PC-9 (cell line): Measurements from ENCODE around the gene FABP1. TPM values are rescaled to one million over a fixed set of nuclear protein-coding genes. Genes with fewer than 3 reads are reported as not detected.

Experiments
- BruUV-seq: library from RNA; stranded (reverse); fragments of 400-500 nt; replicated peaks from 2 replicates; lab custom pipeline; 2021; lab: Mats Ljungman, UMichigan
- CTCF ChIA-PET: fragments of 300-600 bp; sonication (Branson Sonifier 250); formaldehyde crosslinking; loops from one replicate; lab custom pipeline; 2022; ENCODE audit warnings: antibody characterized with exemption; lab: Charles Lee
- POLR2A ChIA-PET: fragments of 300-600 bp; sonication (Branson Sonifier 250); formaldehyde crosslinking; loops from one replicate; lab custom pipeline; 2022; ENCODE audit warnings: antibody characterized with exemption; ENCODE audit not compliant: unreplicated experiment; lab: Charles Lee
- DNase-seq, 2 experiments: peaks; one replicate each; pipeline versions ENCODE4 v3.0.0 to v3.0.0-alpha.2; 2015 to 2022; ENCODE audit warnings: mixed read lengths in 1 of 2
- H2AFZ ChIP-seq: fragments of 200-600 bp; sonication (generic); 2 replicates; pipeline ENCODE4 v1.8.1; 2017; ENCODE audit warnings: antibody characterized with exemption
- H3F3A ChIP-seq: fragments of 200-600 bp; sonication (generic); 2 replicates; pipeline ENCODE4 v1.8.1; 2017; ENCODE audit warnings: antibody characterized with exemption, mild to moderate bottlenecking, low read depth; ENCODE audit not compliant: insufficient read depth
- H3K27ac ChIP-seq: fragments of 200-600 bp; sonication (generic); 2 replicates; pipeline ENCODE4 v1.6.1; 2016; ENCODE audit warnings: mixed run types
- H3K27me3 ChIP-seq: fragments of 200-600 bp; sonication (generic); 2 replicates; pipeline ENCODE4 v1.6.1; 2016; ENCODE audit warnings: low read depth, mixed run types; ENCODE audit not compliant: insufficient read depth
- H3K36me3 ChIP-seq: fragments of 200-600 bp; sonication (generic); 2 replicates; pipeline ENCODE4 v1.6.1; 2016; ENCODE audit warnings: low read depth, mixed run types
- H3K4me1 ChIP-seq: fragments of 200-600 bp; sonication (generic); replicated peaks from 2 replicates; pipeline ENCODE4 v1.6.1; 2016; ENCODE audit warnings: mixed run types; ENCODE audit not compliant: insufficient read depth
- H3K4me2 ChIP-seq: fragments of 200-600 bp; sonication (generic); 2 replicates; pipeline ENCODE4 v1.6.1; 2017; ENCODE audit warnings: mixed run types
- H3K4me3 ChIP-seq: fragments of 200-600 bp; sonication (generic); 2 replicates; pipeline ENCODE4 v1.6.1; 2016; ENCODE audit warnings: mixed run types
- H3K79me2 ChIP-seq: fragments of 200-600 bp; sonication (generic); 2 replicates; pipeline ENCODE4 v1.6.1; 2017; ENCODE audit warnings: low read depth, mixed run types
- H3K9me2 ChIP-seq: fragments of 200-600 bp; sonication (generic); 2 replicates; pipeline ENCODE4 v1.8.1; 2017; ENCODE audit warnings: mild to moderate bottlenecking; ENCODE audit not compliant: insufficient read depth
- H3K9me3 ChIP-seq: fragments of 200-600 bp; sonication (generic); 2 replicates; pipeline ENCODE4 v1.8.1; 2016; ENCODE audit warnings: low read depth; ENCODE audit not compliant: insufficient read depth
- H4K20me1 ChIP-seq: fragments of 200-600 bp; sonication (generic); 2 replicates; pipeline ENCODE4 v1.8.1; 2017; ENCODE audit not compliant: insufficient read depth
- EZH2 ChIP-seq: fragments of 200-600 bp; sonication (generic); IDR thresholded peaks from 2 replicates; pipeline ENCODE4 v1.8.0; 2017; ENCODE audit warnings: antibody characterized with exemption, low read depth
- intact Hi-C: fragments of 100-400 bp; cut with micrococcal nuclease; formaldehyde crosslinking; loops from one replicate; pipeline ENCODE4 v1.10.0; 2022; ENCODE audit not compliant: unreplicated experiment
- total RNA-seq: library from RNA; stranded (reverse); gene quantifications from 2 replicates; pipeline ENCODE4 v1.2.3, GENCODE V29; 2021
- TF ChIP-seq, protein P1 (sequence below): fragments of 200-600 bp; sonication (generic); conservative IDR thresholded peaks from 2 replicates; pipeline ENCODE4 v1.6.1; 2017; ENCODE audit warnings: mixed run types, antibody characterized with exemption, mild to moderate bottlenecking, moderate library complexity

The FABP1 gene
- total RNA-seq, 1 experiment from 2014 or later: not detected

DNA sequence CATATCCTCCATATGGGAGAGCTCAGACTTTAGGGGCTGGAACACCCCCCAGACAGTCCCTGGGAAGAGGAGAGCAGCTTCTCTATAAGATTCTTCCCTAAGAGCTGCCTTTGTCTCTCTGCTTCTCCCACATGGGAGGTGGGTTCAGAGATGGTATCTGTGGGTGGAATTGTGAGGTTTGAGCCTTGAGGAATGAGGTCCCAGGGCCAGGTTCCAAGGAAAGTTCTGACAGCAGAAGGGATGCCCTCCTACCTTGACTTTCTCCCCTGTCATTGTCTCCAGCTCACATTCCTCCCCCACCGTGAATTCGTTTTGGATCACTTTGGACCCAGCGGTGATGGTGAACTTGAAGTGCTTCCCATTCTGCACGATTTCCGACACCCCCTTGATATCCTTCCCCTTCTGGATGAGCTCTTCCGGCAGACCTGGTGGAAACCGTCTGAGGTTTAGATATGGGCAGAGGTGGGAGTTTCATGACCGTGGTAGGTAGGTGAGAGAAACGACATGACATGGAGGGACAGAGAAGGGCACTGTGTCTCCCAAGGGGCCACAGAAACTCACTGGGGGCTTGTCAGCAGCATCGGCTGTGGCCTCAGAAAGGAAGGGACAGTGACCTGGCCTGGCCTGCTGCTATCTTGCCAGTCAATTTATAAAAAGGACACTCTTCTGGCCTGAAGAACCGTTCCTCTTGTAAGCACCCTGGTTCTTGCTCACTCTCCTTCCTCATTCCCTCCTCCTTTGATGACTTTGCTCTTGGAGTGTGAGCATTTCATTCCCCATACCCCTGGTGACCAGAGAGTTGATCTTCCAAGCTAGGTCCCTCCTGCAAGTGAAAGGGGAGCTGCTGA is 1.7 kb downstream of the FABP1 start:
- CTCF ChIA-PET: no interaction called here
- Histone ChIP-seq H3K27ac (no peak overlapping the region), H2AFZ (no peak overlapping the region), H3K27me3 (peaks cover 52% of the 10 kb centered on the region), H3K4me2 (no peak overlapping the region), H3K9me3 (no peaks in the 10 kb centered on the region), H3K36me3 (no peaks in the 10 kb centered on the region), H3K4me1 (no peaks in the 10 kb centered on the region), H3K4me3 (no peak overlapping the region), H3K79me2 (no peaks in the 10 kb centered on the region), H3K9me2 (no peaks in the 10 kb centered on the region), H4K20me1 (no peaks in the 10 kb centered on the region), H3F3A (no peaks in the 10 kb centered on the region)
- POLR2A ChIA-PET: no interaction called here
- no peak for DNase-seq
- BruUV-seq: no TSS peak
- TF ChIP-seq EZH2: no peak
- TF ChIP-seq, protein P1, sequence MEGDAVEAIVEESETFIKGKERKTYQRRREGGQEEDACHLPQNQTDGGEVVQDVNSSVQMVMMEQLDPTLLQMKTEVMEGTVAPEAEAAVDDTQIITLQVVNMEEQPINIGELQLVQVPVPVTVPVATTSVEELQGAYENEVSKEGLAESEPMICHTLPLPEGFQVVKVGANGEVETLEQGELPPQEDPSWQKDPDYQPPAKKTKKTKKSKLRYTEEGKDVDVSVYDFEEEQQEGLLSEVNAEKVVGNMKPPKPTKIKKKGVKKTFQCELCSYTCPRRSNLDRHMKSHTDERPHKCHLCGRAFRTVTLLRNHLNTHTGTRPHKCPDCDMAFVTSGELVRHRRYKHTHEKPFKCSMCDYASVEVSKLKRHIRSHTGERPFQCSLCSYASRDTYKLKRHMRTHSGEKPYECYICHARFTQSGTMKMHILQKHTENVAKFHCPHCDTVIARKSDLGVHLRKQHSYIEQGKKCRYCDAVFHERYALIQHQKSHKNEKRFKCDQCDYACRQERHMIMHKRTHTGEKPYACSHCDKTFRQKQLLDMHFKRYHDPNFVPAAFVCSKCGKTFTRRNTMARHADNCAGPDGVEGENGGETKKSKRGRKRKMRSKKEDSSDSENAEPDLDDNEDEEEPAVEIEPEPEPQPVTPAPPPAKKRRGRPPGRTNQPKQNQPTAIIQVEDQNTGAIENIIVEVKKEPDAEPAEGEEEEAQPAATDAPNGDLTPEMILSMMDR: no peak
- intact Hi-C loops: no loop called here

DNA sequence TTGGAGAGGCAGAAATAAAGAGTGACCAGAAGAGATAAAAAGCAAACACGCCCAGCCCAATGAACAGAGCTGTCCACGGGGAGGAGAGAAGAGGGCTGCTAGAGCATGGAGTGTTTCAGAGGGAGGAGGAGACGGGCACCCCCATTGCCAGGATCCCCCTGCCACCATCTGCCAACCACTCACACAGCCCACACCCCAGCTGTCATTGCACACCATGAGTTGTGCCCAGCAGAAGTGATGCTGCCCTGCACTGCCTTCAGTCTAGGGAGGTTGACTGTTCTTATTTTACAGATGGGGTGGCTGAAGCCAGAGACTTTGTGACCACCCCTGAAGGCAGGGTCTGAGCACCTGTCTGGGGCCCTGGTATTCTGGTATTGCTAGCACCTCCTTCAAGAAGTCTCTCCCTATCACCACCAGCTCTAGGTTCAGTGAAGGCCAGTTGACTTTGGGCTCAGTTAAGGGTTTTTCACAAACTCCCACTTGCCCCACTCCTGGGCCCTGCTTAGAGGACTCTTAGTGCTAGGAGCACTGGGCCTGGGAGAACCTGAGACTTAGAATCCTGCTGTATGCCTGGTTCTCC is 2.4 kb downstream of the FABP1 start:
- Histone ChIP-seq H3K27me3 (peaks cover 57% of the 10 kb centered on the region), H3K36me3 (no peaks in the 10 kb centered on the region), H3K4me3 (no peak overlapping the region), H3F3A (no peaks in the 10 kb centered on the region), H3K79me2 (no peaks in the 10 kb centered on the region), H3K27ac (no peak overlapping the region), H3K4me1 (no peaks in the 10 kb centered on the region), H3K4me2 (no peak overlapping the region), H4K20me1 (no peaks in the 10 kb centered on the region), H2AFZ (no peak overlapping the region), H3K9me3 (no peaks in the 10 kb centered on the region), H3K9me2 (no peaks in the 10 kb centered on the region)
- intact Hi-C loops: no loop called here
- BruUV-seq: no TSS peak
- DNase-seq: no peak
- TF ChIP-seq, protein P1: no peak
- TF ChIP-seq EZH2: no peak
- ChIA-PET POLR2A (no interaction called here), CTCF (no interaction called here)

DNA sequence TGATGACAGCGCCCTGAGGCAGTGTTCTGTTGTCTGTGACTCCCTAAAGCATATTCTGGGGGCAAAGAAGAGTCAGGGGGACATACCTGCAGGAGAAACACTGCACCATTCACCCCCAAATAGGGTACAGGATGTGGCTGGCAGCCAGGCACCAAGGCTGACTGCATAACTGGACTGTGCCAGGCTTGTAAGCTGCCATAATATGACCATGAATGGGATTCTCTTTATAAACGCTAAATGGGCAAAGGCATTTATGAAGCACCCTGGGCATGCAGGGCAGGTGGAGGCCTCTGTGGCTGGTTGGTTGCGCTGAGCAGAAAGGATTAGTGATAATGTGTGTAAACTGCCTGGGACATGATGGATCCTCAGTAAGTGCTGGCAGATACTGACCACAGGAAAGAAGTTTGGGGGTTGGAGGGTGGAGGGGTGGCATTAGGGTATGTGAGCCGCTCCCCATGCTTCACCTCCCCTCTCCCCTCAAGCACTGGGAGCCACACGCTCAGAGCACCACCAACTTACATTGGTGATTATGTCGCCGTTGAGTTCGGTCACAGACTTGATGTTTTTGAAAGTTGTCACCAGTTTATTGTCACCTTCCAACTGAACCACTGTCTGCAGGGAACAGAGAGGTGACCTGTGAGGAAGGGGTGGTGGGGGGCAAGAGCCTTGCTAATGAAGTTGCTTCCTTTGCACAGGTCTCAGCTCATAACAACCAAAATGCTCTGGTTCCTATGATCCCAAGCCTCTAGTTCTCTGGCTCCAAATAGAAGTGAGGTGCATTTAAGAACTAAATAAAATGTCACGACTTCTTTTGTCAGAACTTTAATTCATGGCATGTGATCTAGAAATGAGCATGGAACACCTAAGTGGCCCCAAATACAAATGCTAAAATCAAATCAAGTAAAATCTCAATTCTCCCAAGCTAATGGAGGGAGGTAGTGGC is 3.6 kb downstream of the FABP1 start:
- no TSS peak for BruUV-seq
- Histone ChIP-seq H3K4me3 (no peak overlapping the region), H3K27me3 (peaks cover 66% of the 10 kb centered on the region), H3K79me2 (no peaks in the 10 kb centered on the region), H3K27ac (no peak overlapping the region), H3K9me3 (no peaks in the 10 kb centered on the region), H3K36me3 (no peaks in the 10 kb centered on the region), H3K9me2 (no peaks in the 10 kb centered on the region), H3K4me1 (no peaks in the 10 kb centered on the region), H3K4me2 (no peak overlapping the region), H2AFZ (no peak overlapping the region), H4K20me1 (no peaks in the 10 kb centered on the region), H3F3A (no peaks in the 10 kb centered on the region)
- TF ChIP-seq, protein P1: no peak
- TF ChIP-seq EZH2: no peak
- ChIA-PET CTCF (no interaction called here), POLR2A (no interaction called here)
- intact Hi-C loops: no loop called here
- no peak for DNase-seq
